Activated naive CD4-positive, alpha-beta T cell treated with anti-CD3 and anti-CD28 coated beads, Interleukin-2, amount 10 ng/mL, durations not matched to agents 7 days and 5 days (primary cell): ENCODE results near the gene TRIM13.
A peak's percentile ranks its signal among the peaks of the same experiment; 100 is the strongest.

ENCODE experiments used
- CTCF ChIA-PET: fragments of 350-600 bp; sonication (Branson Sonifier 250); formaldehyde crosslinking; loops from one replicate; lab custom pipeline; 2021; ENCODE audit warnings: antibody characterized with exemption; lab: Charles Lee
- DNase-seq: peaks from one replicate; pipeline ENCODE4 v3.0.0-alpha.2; 2020
- H3K27ac Mint-ChIP-seq: one replicate; pipeline ENCODE4 v1.8.0; 2021; ENCODE audit warnings: mild to moderate bottlenecking, moderate library complexity, mixed read lengths
- H3K27me3 Mint-ChIP-seq: one replicate; pipeline ENCODE4 v1.8.0; 2021; ENCODE audit warnings: mild to moderate bottlenecking, mixed read lengths
- H3K36me3 Mint-ChIP-seq: one replicate; pipeline ENCODE4 v1.8.0; 2021; ENCODE audit warnings: mixed read lengths
- H3K4me1 Mint-ChIP-seq: one replicate; pipeline ENCODE4 v1.8.0; 2021; ENCODE audit warnings: mixed read lengths
- H3K4me3 Mint-ChIP-seq: one replicate; pipeline ENCODE4 v1.8.0; 2021; ENCODE audit warnings: mild to moderate bottlenecking, moderate library complexity, mixed read lengths
- H3K9me3 Mint-ChIP-seq: one replicate; pipeline ENCODE4 v1.8.0; 2021; ENCODE audit warnings: mixed read lengths

The TRIM13 gene

GRCh38 chr13:50012396-50013169 is 15.7 kb downstream of the TRIM13 start:
- DNase-seq = no peak
- CTCF ChIA-PET = no interaction called here
- Mint-ChIP-seq H3K36me3 (peaks cover 63% of the 10 kb centered on the region), H3K4me3 (no peak overlapping the region), H3K4me1 (no peaks in the 10 kb centered on the region), H3K27me3 (no peaks in the 10 kb centered on the region), H3K27ac (peak overlapping the region; percentile 24), H3K9me3 (no peaks in the 10 kb centered on the region)

DNA sequence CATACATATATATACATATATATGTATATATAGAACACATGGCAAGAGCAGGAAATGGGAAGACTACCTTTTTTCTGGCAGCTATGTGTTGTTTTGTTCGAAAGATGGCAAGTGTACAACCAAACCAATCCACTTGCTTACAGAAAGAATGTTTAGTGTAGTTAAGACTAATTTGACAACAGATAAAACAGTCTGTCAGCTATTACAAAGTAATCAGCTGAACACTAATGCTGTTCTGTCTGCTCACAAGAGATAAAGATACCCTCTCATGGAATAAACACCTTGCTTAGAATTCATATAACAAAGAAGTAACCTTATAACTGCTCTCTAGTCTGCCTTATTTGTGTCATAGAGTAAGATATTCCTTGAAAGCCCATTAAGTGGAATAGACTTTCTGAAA is 17.5 kb downstream of the TRIM13 start:
- DNase-seq = no peak
- H3K9me3 Mint-ChIP-seq = no peaks in the 10 kb centered on the region
- peaks cover 68% of the 10 kb centered on the region for H3K36me3 Mint-ChIP-seq
- no peak overlapping the region for H3K27ac Mint-ChIP-seq
- CTCF ChIA-PET = no interaction called here
- H3K4me1 Mint-ChIP-seq = no peaks in the 10 kb centered on the region
- no peak overlapping the region for H3K4me3 Mint-ChIP-seq
- H3K27me3 Mint-ChIP-seq = no peaks in the 10 kb centered on the region

DNA sequence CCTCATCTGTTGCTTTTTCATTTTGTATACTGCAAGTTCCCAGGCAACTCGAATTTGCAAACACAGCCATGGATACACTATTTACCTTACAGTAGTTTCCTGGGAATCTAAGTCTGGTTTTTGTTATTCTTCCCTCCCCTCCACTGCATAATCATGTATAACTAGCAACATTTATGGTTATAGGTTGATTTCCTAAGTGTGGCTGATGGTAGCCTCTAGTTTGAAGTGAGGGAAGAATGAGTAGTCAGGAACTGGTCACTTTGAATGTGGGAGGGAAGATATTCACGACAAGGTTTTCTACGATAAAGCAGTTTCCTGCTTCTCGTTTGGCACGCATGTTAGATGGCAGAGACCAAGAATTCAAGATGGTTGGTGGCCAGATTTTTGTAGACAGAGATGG is 18.4 kb downstream of the TRIM13 start, which contains the start of gene KCNRG:
TSS of gene KCNRG (plus strand) at position 187 of the 400 bp plus-strand sequence. CDS start at position 237, 50 bp downstream.
- no peak within 1 kb of the TSS for H3K27ac Mint-ChIP-seq
- DNase-seq = no peak
- no peaks in the 10 kb centered on the region for H3K9me3 Mint-ChIP-seq
- H3K4me3 Mint-ChIP-seq = no peak within 1 kb of the TSS
- H3K27me3 Mint-ChIP-seq = no peaks in the 10 kb centered on the region
- CTCF ChIA-PET = no interaction called here
- peaks cover 67% of the 10 kb centered on the region for H3K36me3 Mint-ChIP-seq
- no peaks in the 10 kb centered on the region for H3K4me1 Mint-ChIP-seq

DNA sequence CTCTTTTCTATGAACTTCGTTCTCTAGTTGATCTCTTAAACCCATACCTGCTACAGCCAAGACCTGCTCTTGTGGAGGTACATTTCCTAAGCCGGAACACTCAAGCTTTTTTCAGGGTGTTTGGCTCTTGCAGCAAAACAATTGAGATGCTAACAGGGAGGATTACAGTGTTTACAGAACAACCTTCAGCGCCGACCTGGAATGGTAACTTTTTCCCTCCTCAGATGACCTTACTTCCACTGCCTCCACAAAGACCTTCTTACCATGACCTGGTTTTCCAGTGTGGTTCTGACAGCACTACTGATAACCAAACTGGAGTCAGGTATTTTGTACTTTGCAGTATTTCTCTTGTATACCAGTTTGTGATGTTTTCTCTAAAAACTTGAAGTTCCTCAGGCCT is 18.9 kb downstream of the TRIM13 start:
- Mint-ChIP-seq H3K4me1 (no peaks in the 10 kb centered on the region), H3K9me3 (no peaks in the 10 kb centered on the region), H3K4me3 (no peak overlapping the region), H3K27me3 (no peaks in the 10 kb centered on the region), H3K36me3 (peaks cover 66% of the 10 kb centered on the region), H3K27ac (no peak overlapping the region)
- CTCF ChIA-PET = no interaction called here
- DNase-seq = no peak

DNA sequence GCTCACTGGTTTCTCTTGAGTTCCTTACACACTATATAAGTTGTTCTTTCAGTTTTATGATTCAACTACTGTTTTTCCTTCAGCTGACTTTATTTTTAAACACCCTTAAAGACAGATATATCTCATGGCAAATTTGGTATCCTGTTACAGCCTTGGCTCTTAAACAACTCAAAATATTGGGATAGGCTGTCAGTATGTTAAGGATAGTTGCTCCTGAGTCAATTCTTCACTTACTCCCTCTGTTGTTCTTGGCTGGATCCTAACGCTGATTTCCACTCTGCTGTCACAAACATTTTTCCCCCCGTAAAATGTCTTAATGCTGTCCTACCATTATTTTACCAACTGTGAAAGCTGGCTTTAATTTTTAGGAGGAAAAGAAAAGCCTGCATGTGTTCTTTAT is 19.6 kb downstream of the TRIM13 start:
- no peaks in the 10 kb centered on the region for H3K4me1 Mint-ChIP-seq
- peaks cover 64% of the 10 kb centered on the region for H3K36me3 Mint-ChIP-seq

GRCh38 chr13:50017819-50018218 is 21.0 kb downstream of the TRIM13 start:
- Mint-ChIP-seq H3K4me1 (no peaks in the 10 kb centered on the region), H3K9me3 (no peaks in the 10 kb centered on the region), H3K36me3 (peaks cover 57% of the 10 kb centered on the region), H3K27me3 (no peaks in the 10 kb centered on the region), H3K27ac (no peak overlapping the region), H3K4me3 (no peak overlapping the region)
- CTCF ChIA-PET = interaction anchor here (1.6 kb wide), 1 partner anchor 21 kb away, joined by 5 read pairs; the partner anchor contains the start of gene TRIM13
- DNase-seq = no peak

More for the DNA sequence above, 19.6 kb downstream of the TRIM13 start:
- H3K27ac Mint-ChIP-seq = no peak overlapping the region
- no peaks in the 10 kb centered on the region for H3K9me3 Mint-ChIP-seq
- DNase-seq = no peak
- CTCF ChIA-PET = interaction anchor here (0.7 kb wide), 1 partner anchor 778 kb away, joined by 3 read pairs; no protein-coding TSS in a partner anchor
- H3K27me3 Mint-ChIP-seq = no peaks in the 10 kb centered on the region
- H3K4me3 Mint-ChIP-seq = no peak overlapping the region

GRCh38 chr13:50025436-50025835 is 28.6 kb downstream of the TRIM13 start:
- no peaks in the 10 kb centered on the region for H3K9me3 Mint-ChIP-seq
- DNase-seq = no peak
- H3K4me1 Mint-ChIP-seq = no peaks in the 10 kb centered on the region
- no peak overlapping the region for H3K27ac Mint-ChIP-seq
- H3K27me3 Mint-ChIP-seq = no peaks in the 10 kb centered on the region
- CTCF ChIA-PET = no interaction called here
- peaks cover 60% of the 10 kb centered on the region for H3K36me3 Mint-ChIP-seq
- H3K4me3 Mint-ChIP-seq = no peak overlapping the region

DNA sequence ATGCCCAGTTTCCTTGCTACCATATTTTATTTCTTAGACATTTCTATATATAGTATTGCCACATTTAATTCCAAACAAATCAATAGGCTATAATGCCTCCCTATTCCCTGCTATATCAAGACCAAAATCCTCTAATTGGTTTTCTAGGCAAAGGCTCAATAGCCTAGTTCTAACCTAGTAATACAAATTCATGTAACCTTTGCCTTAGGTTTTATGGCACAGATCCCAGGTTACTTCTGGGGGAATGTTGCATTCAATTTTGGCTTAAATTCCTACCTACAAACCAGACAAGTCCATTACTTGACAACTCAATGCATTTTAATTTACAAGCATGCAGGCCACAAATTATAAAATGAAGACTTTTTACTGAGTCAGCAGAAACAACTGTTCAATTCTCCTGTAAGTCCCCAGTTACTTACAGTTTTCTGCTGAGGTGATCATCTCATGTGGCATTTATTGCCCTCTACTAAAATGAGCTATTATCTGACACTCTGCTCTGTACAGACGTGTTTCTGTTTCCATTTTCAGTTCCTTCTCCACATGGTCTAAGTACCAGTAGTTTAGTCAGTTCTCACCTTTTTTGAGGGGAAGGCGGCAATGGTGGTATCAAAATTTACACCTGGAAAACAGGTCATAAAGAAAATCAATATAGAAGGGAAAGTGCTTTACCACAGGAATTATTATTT is 30.1 kb downstream of the TRIM13 start:
- H3K27me3 Mint-ChIP-seq = no peaks in the 10 kb centered on the region
- no peaks in the 10 kb centered on the region for H3K4me1 Mint-ChIP-seq
- H3K27ac Mint-ChIP-seq = peak overlapping the region; percentile 63
- H3K36me3 Mint-ChIP-seq = peaks cover 55% of the 10 kb centered on the region
- CTCF ChIA-PET = no interaction called here
- H3K4me3 Mint-ChIP-seq = no peak overlapping the region
- no peaks in the 10 kb centered on the region for H3K9me3 Mint-ChIP-seq
- DNase-seq = no peak

GRCh38 chr13:50030315-50030714 is 33.5 kb downstream of the TRIM13 start:
- Mint-ChIP-seq H3K9me3 (no peaks in the 10 kb centered on the region), H3K27ac (no peak overlapping the region), H3K4me3 (no peak overlapping the region), H3K36me3 (peaks cover 31% of the 10 kb centered on the region), H3K27me3 (no peaks in the 10 kb centered on the region), H3K4me1 (no peaks in the 10 kb centered on the region)
- CTCF ChIA-PET = no interaction called here
- no peak for DNase-seq

GRCh38 chr13:50033725-50034124 is 36.9 kb downstream of the TRIM13 start:
- no peaks in the 10 kb centered on the region for H3K9me3 Mint-ChIP-seq
- H3K36me3 Mint-ChIP-seq = peaks cover 18% of the 10 kb centered on the region
- no peaks in the 10 kb centered on the region for H3K4me1 Mint-ChIP-seq
- H3K27ac Mint-ChIP-seq = no peak overlapping the region
- no peaks in the 10 kb centered on the region for H3K27me3 Mint-ChIP-seq
- no peak for DNase-seq
- H3K4me3 Mint-ChIP-seq = no peak overlapping the region
- CTCF ChIA-PET = no interaction called here

DNA sequence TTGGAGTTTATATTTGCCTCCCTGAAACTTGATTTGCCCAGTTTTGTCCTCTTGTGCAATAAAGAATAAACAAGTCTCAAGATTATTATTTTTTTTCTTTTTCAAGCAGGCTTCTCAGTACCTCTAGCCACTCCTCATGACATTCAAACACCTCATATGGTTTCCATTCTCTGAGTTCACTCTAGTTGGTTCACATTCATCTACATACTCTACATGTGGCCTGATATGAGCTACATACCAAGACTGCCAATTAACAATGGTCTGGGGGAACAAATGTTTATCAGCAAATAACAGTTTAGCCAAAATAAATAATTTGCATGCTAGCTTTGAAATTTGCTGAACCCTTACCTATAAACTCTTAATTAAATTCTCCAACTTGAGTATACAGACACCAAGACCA is 40.9 kb downstream of the TRIM13 start:
- no peak overlapping the region for H3K27ac Mint-ChIP-seq
- no peak for DNase-seq
- H3K4me1 Mint-ChIP-seq = no peaks in the 10 kb centered on the region
- H3K36me3 Mint-ChIP-seq = peaks cover 27% of the 10 kb centered on the region
- CTCF ChIA-PET = no interaction called here
- no peak overlapping the region for H3K4me3 Mint-ChIP-seq
- H3K9me3 Mint-ChIP-seq = no peaks in the 10 kb centered on the region
- no peaks in the 10 kb centered on the region for H3K27me3 Mint-ChIP-seq

DNA sequence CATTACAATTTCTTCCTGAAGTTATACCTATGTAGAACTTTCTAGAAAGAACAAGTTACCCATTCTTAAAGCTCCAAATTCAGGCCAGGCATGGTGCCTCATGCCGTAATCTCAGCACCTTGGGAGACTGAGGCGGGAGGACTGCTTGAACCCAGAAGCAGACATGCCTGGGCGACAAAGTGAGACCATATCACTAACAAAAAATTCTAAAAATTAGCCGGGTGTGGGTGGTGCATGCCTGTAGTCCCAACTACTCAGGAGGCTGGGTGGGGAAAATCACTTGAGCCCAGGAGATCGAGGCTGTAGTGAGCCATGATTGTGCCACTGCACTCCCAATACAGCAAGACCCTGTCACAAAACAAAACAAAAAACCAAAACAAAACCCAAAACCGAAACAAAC is 41.4 kb downstream of the TRIM13 start:
- H3K4me3 Mint-ChIP-seq = no peak overlapping the region
- no peaks in the 10 kb centered on the region for H3K4me1 Mint-ChIP-seq
- H3K9me3 Mint-ChIP-seq = no peaks in the 10 kb centered on the region
- no peaks in the 10 kb centered on the region for H3K27me3 Mint-ChIP-seq
- peak overlapping the region; percentile 14 for H3K27ac Mint-ChIP-seq
- H3K36me3 Mint-ChIP-seq = peaks cover 32% of the 10 kb centered on the region
- CTCF ChIA-PET = interaction anchor here (0.7 kb wide), 1 partner anchor 30 kb away, joined by 3 read pairs; no protein-coding TSS in a partner anchor
- DNase-seq = no peak

DNA sequence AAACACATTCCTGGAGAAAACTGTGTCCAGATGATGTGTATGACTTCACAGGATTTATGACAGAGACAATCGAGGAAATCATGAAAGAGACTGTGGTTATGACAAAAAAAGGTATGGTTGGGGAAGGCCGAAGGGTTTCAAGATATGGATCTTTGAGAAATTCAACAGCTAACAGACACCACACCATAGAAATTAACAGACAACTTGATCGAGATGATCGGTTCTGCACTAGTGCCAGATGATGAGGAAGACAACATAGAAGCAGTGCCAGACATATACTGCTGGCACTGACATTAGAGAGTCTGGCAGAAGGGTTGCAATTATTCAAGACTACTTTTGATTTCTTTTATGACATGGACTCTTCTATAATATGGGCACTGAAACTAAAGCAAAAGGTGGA is 55.6 kb downstream of the TRIM13 start:
- H3K27me3 Mint-ChIP-seq = no peaks in the 10 kb centered on the region
- peaks cover 46% of the 10 kb centered on the region for H3K36me3 Mint-ChIP-seq
- H3K4me1 Mint-ChIP-seq = peaks cover 24% of the 10 kb centered on the region
- DNase-seq = no peak
- H3K9me3 Mint-ChIP-seq = no peaks in the 10 kb centered on the region
- CTCF ChIA-PET = no interaction called here
- H3K27ac Mint-ChIP-seq = no peak overlapping the region
- H3K4me3 Mint-ChIP-seq = no peak overlapping the region

DNA sequence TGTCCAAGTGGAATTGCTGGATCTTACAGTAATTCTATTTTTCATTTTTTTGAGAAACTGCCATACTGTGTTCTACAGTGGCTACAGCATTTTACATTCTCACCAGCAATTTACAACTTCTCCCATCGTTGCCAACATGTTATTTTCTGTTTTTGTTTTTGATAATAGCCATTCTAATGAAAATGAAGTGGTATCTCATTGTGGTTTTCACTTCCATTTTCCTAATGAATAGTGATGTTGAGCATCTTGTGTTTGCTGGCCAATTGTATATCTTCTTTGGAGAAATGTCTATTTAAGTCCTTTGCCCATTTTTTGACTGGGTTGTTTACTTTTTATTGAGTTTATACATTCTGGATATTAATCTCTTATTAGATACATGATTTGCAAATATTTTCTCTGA is 57.0 kb downstream of the TRIM13 start:
- Mint-ChIP-seq H3K4me3 (no peak overlapping the region), H3K27ac (no peak overlapping the region), H3K36me3 (peaks cover 53% of the 10 kb centered on the region), H3K9me3 (no peaks in the 10 kb centered on the region), H3K27me3 (no peaks in the 10 kb centered on the region), H3K4me1 (peaks cover 26% of the 10 kb centered on the region)
- DNase-seq = no peak
- CTCF ChIA-PET = no interaction called here

GRCh38 chr13:50055454-50055853 is 58.6 kb downstream of the TRIM13 start:
- DNase-seq = no peak
- Mint-ChIP-seq H3K27me3 (no peaks in the 10 kb centered on the region), H3K9me3 (no peaks in the 10 kb centered on the region), H3K27ac (peak overlapping the region; percentile 0), H3K4me3 (no peak overlapping the region), H3K36me3 (peaks cover 57% of the 10 kb centered on the region), H3K4me1 (peaks cover 30% of the 10 kb centered on the region)
- CTCF ChIA-PET = no interaction called here
